ENCODE results near the gene POLE.

DNA sequence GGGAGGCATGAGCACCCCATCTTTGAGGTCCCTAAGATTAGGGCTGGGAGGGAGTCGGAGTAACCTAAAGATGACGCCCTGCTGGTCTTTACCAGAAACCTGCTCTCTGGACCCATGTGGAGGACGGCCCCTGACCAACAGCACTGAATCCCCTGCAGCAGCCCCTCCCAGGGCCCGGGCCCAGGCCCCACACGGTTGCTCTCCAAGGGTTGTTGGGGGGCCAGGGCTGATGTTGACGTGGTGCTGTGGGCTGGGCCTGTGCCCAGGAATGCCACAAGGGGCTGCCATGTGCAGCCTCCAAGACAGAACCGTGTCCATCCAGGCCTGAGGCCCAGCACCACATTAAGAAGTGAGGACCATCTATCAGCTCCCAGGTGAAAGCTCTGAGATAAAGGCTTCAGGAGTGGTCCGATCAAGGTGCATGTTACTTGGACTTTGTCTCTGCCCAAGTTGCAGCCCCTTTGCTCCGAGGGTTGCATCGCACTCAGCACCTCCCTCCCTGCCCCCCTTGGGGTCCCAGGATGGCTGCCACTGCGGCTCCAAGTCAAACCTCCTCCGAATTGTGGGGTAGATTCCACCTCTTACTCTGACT, 106.3 kb downstream of the POLE start:
- no peak for TF ChIP-seq POLR2A (IDR thresholded peaks at IDR 0.05; ENCODE audit: low read depth, low read length)
- no peak for TF ChIP-seq TAF1 (IDR thresholded peaks at IDR 0.05; ENCODE audit: low read depth, low read length)
- TF ChIP-seq POLR2AphosphoS5 (IDR thresholded peaks at IDR 0.05; ENCODE audit: low read depth, low read length): no peak
- no peak for TF ChIP-seq PAX5 (IDR thresholded peaks at IDR 0.05; ENCODE audit: insufficient read depth, low read length, severe bottlenecking)
- no peak for TF ChIP-seq SPI1 (IDR thresholded peaks at IDR 0.05; ENCODE audit: low read depth, low read length)

Measured in GM12891 (cell line).